CD14-positive monocyte (primary cell): ENCODE results near the gene SDK1. TPM values are rescaled to one million over a fixed set of nuclear protein-coding genes. Genes with fewer than 3 reads are reported as not detected.

Source experiments
- DNase-seq, 3 donors: peaks; one replicate each; pipeline ENCODE4 v3.0.0-alpha.2; 2011 to 2022
- H2AFZ ChIP-seq: 2 replicates; pipeline ENCODE4 v1.6.0; 2012; ENCODE audit warnings: mild to moderate bottlenecking, low read depth, low read length, inconsistent platforms; ENCODE audit not compliant: insufficient read depth, poor library complexity, severe bottlenecking
- H3K27ac ChIP-seq, 2 donors: 1 replicate in 1 of 2; 2 replicates in 1 of 2; pipeline ENCODE4 v1.5.1; 2012 to 2013; ENCODE audit warnings: low read length in 2 of 2, control low read depth in 1 of 2, inconsistent platforms in 1 of 2, low read depth in 1 of 2, mild to moderate bottlenecking in 1 of 2
- H3K27me3 ChIP-seq, 2 donors: one replicate each; pipeline versions ENCODE4 v1.6.0 to v1.6.1; 2011 to 2013; ENCODE audit warnings: low read length in 2 of 2; ENCODE audit not compliant: control insufficient read depth in 2 of 2, insufficient read depth in 2 of 2
- H3K36me3 ChIP-seq, 2 donors: replicated peaks in 1 of 2; 1 replicate in 1 of 2; 2 replicates in 1 of 2; pipeline versions ENCODE4 v1.5.1 to v1.6.1; 2012 to 2013; ENCODE audit warnings: low read length in 2 of 2, control low read depth in 1 of 2, inconsistent platforms in 1 of 2, mild to moderate bottlenecking in 1 of 2; ENCODE audit not compliant: insufficient read depth in 2 of 2, control insufficient read depth in 1 of 2
- H3K4me1 ChIP-seq, 2 donors: 1 replicate in 1 of 2; 2 replicates in 1 of 2; pipeline versions ENCODE4 v1.5.1 to v1.6.1; 2012 to 2013; ENCODE audit warnings: low read length in 2 of 2, control low read depth in 1 of 2, inconsistent platforms in 1 of 2, mild to moderate bottlenecking in 1 of 2, moderate library complexity in 1 of 2; ENCODE audit not compliant: insufficient read depth in 2 of 2, control insufficient read depth in 1 of 2
- H3K4me2 ChIP-seq: replicated peaks from 2 replicates; pipeline ENCODE3; 2012; ENCODE audit warnings: low read length, moderate library complexity, mild to moderate bottlenecking; ENCODE audit not compliant: poor library complexity, severe bottlenecking; ENCODE audit errors: extremely low read depth
- H3K4me3 ChIP-seq, 3 experiments: fragments of 200-600 bp in 1 of 3; sonication (generic) in 1 of 3; replicated peaks in 1 of 3; 1 replicate in 2 of 3; 2 replicates in 1 of 3; pipeline ENCODE4 v1.5.1; 2011 to 2013; ENCODE audit warnings: low read length in 3 of 3, mild to moderate bottlenecking in 3 of 3, control low read depth in 2 of 3, low read depth in 2 of 3, inconsistent platforms in 1 of 3, moderate library complexity in 1 of 3
- H3K79me2 ChIP-seq: 2 replicates; pipeline ENCODE4 v1.6.0; 2012; ENCODE audit warnings: mild to moderate bottlenecking, control low read depth, inconsistent platforms, low read length, moderate library complexity; ENCODE audit not compliant: insufficient read depth
- H3K9ac ChIP-seq: 2 replicates; pipeline ENCODE4 v1.6.0; 2017; ENCODE audit warnings: low read length, mild to moderate bottlenecking; ENCODE audit not compliant: insufficient read depth, poor library complexity, severe bottlenecking
- H3K9me3 ChIP-seq, 2 donors: replicated peaks in 1 of 2; 1 replicate in 1 of 2; 2 replicates in 1 of 2; pipeline versions ENCODE4 v1.5.1 to v1.6.1; 2012 to 2013; ENCODE audit warnings: low read length in 2 of 2, control low read depth in 1 of 2; ENCODE audit not compliant: control insufficient read depth in 1 of 2, insufficient read depth in 1 of 2
- H4K20me1 ChIP-seq: 2 replicates; pipeline ENCODE4 v1.6.0; 2012; ENCODE audit warnings: mild to moderate bottlenecking, low read length, control low read depth, moderate library complexity; ENCODE audit not compliant: insufficient read depth
- H3K27ac Mint-ChIP-seq, 7 donors: one replicate each; pipeline ENCODE4 v1.8.0; 2020; ENCODE audit warnings: mild to moderate bottlenecking in 7 of 7, mixed read lengths in 7 of 7, moderate library complexity in 6 of 7, inconsistent platforms in 2 of 7
- H3K27me3 Mint-ChIP-seq, 3 donors: one replicate each; pipeline ENCODE4 v1.8.0; 2021 to 2022; ENCODE audit warnings: low read depth in 3 of 3, mild to moderate bottlenecking in 3 of 3, mixed read lengths in 3 of 3, moderate library complexity in 3 of 3, inconsistent platforms in 1 of 3
- H3K36me3 Mint-ChIP-seq, 2 donors: one replicate each; pipeline ENCODE4 v1.8.0; 2020; ENCODE audit warnings: mixed read lengths in 2 of 2, inconsistent platforms in 1 of 2, mild to moderate bottlenecking in 1 of 2
- H3K4me1 Mint-ChIP-seq: one replicate; pipeline ENCODE4 v1.8.0; 2020; ENCODE audit warnings: mild to moderate bottlenecking, mixed read lengths
- H3K4me3 Mint-ChIP-seq, 2 donors: one replicate each; pipeline ENCODE4 v1.8.0; 2020; ENCODE audit warnings: mild to moderate bottlenecking in 2 of 2, mixed read lengths in 2 of 2, moderate library complexity in 1 of 2
- H3K9me3 Mint-ChIP-seq, 7 donors: one replicate each; pipeline ENCODE4 v1.8.0; 2020 to 2022; ENCODE audit warnings: mixed read lengths in 7 of 7, mild to moderate bottlenecking in 6 of 7, moderate library complexity in 6 of 7, inconsistent platforms in 2 of 7
- WGBS: methylation state at CpG from one replicate; pipeline ENCODE4 v1.1.5; 2013; ENCODE audit warnings: missing lambda C conversion rate; ENCODE audit not compliant: insufficient coverage; 5-methylcytosine and 5-hydroxymethylcytosine counted together
- intact Hi-C, 2 donors: fragments of 100-400 bp; cut with micrococcal nuclease; formaldehyde crosslinking; loops; one replicate each; pipeline versions ENCODE4 v1.15.0 to v1.15.1; 2023
- polyA plus RNA-seq, 3 donors: library from polyadenylated mRNA; depleted of rRNA in 1 of 3; unstranded in 2 of 3; stranded (reverse) in 1 of 3; fragments of 300-500 nt in 2 of 3; fragments of >200 nt in 1 of 3; fragmentation: Illumina TruSeq in 2 of 3; gene quantifications; 1 replicate in 2 of 3; 2 replicates in 1 of 3; pipeline ENCODE4 v1.2.3, GENCODE V29; 2012 to 2021
- TF ChIP-seq, protein P1 (sequence below): fragments of 200-600 bp; IDR thresholded peaks from one replicate; pipeline ENCODE4 v1.8.0; 2022; ENCODE audit warnings: antibody characterized with exemption, mild to moderate bottlenecking

SDK1 gene
- polyA plus RNA-seq, 3 donors: 0.01 TPM; not detected in 2

DNA sequence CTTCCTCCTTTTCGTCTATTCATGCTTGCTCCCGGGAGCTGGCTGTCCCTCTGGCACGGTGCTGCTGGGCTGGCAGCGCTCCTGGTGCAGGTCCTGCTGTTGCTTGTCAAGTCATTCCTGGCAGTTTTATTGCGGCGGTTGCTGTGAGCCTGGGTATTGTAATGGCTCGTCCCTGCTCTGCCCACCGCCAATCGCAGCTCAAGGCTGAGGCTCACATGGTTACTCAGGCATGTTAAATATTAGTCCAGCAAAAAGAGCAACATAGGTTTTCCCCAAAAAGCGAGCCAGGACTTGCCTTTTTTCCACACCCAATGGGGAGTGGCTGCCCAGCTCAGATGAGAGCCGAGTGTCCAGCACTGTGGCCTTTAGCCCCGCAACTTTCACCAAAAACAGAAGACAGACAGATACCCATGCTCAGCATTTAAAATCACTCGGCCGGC lies 888.1 kb downstream of the SDK1 start:
- H3K27me3 Mint-ChIP-seq: peaks cover 0 to 6% (median 2%) of the 10 kb centered on the region in 3 donors
- H3K9me3 Mint-ChIP-seq: peaks cover 0 to 20% (median 6%) of the 10 kb centered on the region in 7 donors
- no peaks in the 10 kb centered on the region for H3K79me2 ChIP-seq
- H3K4me1 ChIP-seq: no peaks in the 10 kb centered on the region
- H3K36me3 ChIP-seq: no peaks in the 10 kb centered on the region
- no peak overlapping the region for H3K27ac Mint-ChIP-seq
- H3K27ac ChIP-seq: no peak overlapping the region
- H3K4me3 ChIP-seq: no peak overlapping the region
- no peaks in the 10 kb centered on the region for H3K27me3 ChIP-seq
- 80% methylated on average over 14 of the region's 14 CpGs for WGBS
- H3K36me3 Mint-ChIP-seq: no peaks in the 10 kb centered on the region
- TF ChIP-seq, protein P1, sequence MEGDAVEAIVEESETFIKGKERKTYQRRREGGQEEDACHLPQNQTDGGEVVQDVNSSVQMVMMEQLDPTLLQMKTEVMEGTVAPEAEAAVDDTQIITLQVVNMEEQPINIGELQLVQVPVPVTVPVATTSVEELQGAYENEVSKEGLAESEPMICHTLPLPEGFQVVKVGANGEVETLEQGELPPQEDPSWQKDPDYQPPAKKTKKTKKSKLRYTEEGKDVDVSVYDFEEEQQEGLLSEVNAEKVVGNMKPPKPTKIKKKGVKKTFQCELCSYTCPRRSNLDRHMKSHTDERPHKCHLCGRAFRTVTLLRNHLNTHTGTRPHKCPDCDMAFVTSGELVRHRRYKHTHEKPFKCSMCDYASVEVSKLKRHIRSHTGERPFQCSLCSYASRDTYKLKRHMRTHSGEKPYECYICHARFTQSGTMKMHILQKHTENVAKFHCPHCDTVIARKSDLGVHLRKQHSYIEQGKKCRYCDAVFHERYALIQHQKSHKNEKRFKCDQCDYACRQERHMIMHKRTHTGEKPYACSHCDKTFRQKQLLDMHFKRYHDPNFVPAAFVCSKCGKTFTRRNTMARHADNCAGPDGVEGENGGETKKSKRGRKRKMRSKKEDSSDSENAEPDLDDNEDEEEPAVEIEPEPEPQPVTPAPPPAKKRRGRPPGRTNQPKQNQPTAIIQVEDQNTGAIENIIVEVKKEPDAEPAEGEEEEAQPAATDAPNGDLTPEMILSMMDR: no peak
- no peaks in the 10 kb centered on the region for H4K20me1 ChIP-seq
- intact Hi-C loops: no loop called here
- H2AFZ ChIP-seq: no peak overlapping the region
- peaks cover 0 to 7% of the 10 kb centered on the region in 2 donors for H3K9me3 ChIP-seq
- no peak for DNase-seq
- H3K4me1 Mint-ChIP-seq: no peaks in the 10 kb centered on the region
- H3K9ac ChIP-seq: no peak overlapping the region
- no peak overlapping the region for H3K4me3 Mint-ChIP-seq
- no peak overlapping the region for H3K4me2 ChIP-seq

DNA sequence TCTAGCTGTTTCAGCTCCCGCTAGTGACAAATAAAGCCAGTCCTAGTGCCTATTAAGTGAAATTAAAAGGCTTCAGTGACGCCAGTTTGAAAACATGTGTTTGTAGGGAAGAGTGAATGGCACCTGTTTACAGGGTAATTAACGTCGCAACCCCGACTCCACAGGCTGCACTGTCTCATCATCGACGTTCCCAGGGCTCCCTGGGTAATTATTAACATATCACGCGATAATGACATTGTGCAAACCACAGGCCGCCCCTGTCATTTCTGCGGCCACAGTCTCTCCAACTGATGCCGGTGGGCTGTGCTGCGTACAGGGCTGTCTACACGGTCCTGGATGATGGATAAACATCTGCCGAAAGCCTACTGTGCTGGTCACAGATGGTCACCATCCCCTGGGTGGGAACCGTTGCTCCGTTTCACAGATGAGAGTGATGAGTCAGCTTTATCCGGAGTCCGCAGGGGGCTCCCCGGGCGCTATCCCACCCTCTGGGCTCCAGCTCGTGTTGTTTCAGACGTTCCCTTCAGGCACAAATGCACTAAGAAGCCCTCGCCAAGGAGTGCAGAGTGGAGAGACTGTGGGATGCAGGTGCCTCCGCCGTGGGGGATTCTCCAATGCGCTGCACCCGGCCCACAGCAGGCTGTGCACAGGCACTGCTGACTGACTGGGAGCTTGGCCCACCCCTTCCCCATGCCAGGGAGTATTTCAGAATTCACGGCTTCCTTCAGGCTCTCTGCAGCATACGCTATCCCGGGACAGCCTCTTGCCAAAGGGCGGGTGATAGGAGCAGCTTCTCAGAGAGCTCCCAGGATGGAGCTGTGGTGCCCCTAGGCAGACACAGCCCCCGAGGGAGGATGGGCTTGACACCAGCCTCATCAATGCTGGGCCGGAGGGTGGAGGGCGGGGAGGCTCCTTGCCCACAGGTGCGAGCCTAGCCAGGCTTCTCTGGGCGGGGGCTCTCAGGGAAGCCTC lies 889.2 kb downstream of the SDK1 start:
- H3K27me3 Mint-ChIP-seq: peaks cover 0 to 6% (median 2%) of the 10 kb centered on the region in 3 donors

More for the DNA sequence above, 889.2 kb downstream of the SDK1 start:
- Histone ChIP-seq H3K4me2 (no peak overlapping the region), H3K79me2 (no peaks in the 10 kb centered on the region), H3K4me3 (no peak overlapping the region), H3K36me3 (no peaks in the 10 kb centered on the region), H3K9me3 (peaks cover 0 to 7% of the 10 kb centered on the region in 2 donors), H2AFZ (no peak overlapping the region), H3K27ac (no peak overlapping the region), H3K27me3 (no peaks in the 10 kb centered on the region), H4K20me1 (no peaks in the 10 kb centered on the region), H3K9ac (no peak overlapping the region), H3K4me1 (no peaks in the 10 kb centered on the region)
- intact Hi-C loops: no loop called here
- TF ChIP-seq, protein P1: no peak
- Mint-ChIP-seq H3K27ac (no peak overlapping the region), H3K36me3 (no peaks in the 10 kb centered on the region), H3K9me3 (peaks cover 0 to 15% (median 4%) of the 10 kb centered on the region in 7 donors), H3K4me3 (no peak overlapping the region), H3K4me1 (no peaks in the 10 kb centered on the region)
- DNase-seq: no peak
- WGBS: 90% methylated on average over 37 of the region's 37 CpGs
